Esophagus squamous epithelium (tissue), 5 donors: Measurements from ENCODE around the gene BRMS1L. TPM values are rescaled to one million over a fixed set of nuclear protein-coding genes. Genes with fewer than 3 reads are reported as not detected.

Experiments used
- DNase-seq: peaks from one replicate; lab custom pipeline; 2025; lab: John Stamatoyannopoulos, UW
- H3K27ac ChIP-seq, 4 donors: fragments of 200-600 bp; sonication (generic); one replicate each; pipeline ENCODE4 v1.5.1; 2016 to 2019; ENCODE audit warnings: mild to moderate bottlenecking in 1 of 4
- H3K27me3 ChIP-seq, 4 donors: fragments of 200-600 bp; sonication (generic); 1 replicate in 3 of 4; 2 replicates in 1 of 4; pipeline versions ENCODE4 v1.5.1 to v1.6.0; 2017 to 2021; ENCODE audit warnings: antibody characterized with exemption in 1 of 4
- H3K36me3 ChIP-seq, 3 donors: fragments of 200-600 bp; sonication (generic); one replicate each; pipeline ENCODE4 v1.5.1; 2016 to 2019
- H3K4me1 ChIP-seq, 3 donors: fragments of 200-600 bp; sonication (generic); one replicate each; pipeline ENCODE4 v1.5.1; 2017 to 2019
- H3K4me3 ChIP-seq, 4 donors: fragments of 200-600 bp; sonication (generic); 1 replicate in 3 of 4; 2 replicates in 1 of 4; pipeline ENCODE4 v1.5.1; 2016 to 2019; ENCODE audit warnings: mild to moderate bottlenecking in 2 of 4, moderate library complexity in 1 of 4
- H3K9me3 ChIP-seq, 3 donors: fragments of 200-600 bp; sonication (generic); one replicate each; pipeline ENCODE4 v1.5.1; 2016 to 2019
- POLR2A ChIP-seq, 4 donors: fragments of 450-650 bp; IDR thresholded peaks; one replicate each; pipeline ENCODE4 v1.6.1; 2017; ENCODE audit warnings: antibody characterized with exemption in 4 of 4, mild to moderate bottlenecking in 4 of 4, moderate library complexity in 3 of 4
- WGBS, 2 donors: methylation state at CpG; one replicate each; pipeline ENCODE4 v1.1.5; 2018; 5-methylcytosine and 5-hydroxymethylcytosine counted together
- intact Hi-C: fragments of 100-400 bp; cut with DNase I; formaldehyde crosslinking; loops from one replicate; pipeline ENCODE4 v1.15.0; 2022
- total RNA-seq, 4 donors: library from RNA; depleted of rRNA; stranded (reverse); fragments of >200 nt; gene quantifications; one replicate each; pipeline ENCODE4 v1.1.0, GENCODE V29; 2016
- TF ChIP-seq, protein P1 (sequence below), 6 experiments: fragments of 450-650 bp in 4 of 6; fragments of 200-600 bp in 2 of 6; sonication (generic) in 2 of 6; IDR thresholded peaks; one replicate each; pipeline ENCODE4 v1.5.1; 2016 to 2019; ENCODE audit warnings: antibody characterized with exemption in 6 of 6, mild to moderate bottlenecking in 4 of 6, moderate library complexity in 4 of 6
- donor health status: DM: yes; HTN: yes; CAD: no.

The BRMS1L gene
- total RNA-seq, 4 donors from 2014 or later, result 2.4 to 9.0 (median 5.3) TPM

DNA sequence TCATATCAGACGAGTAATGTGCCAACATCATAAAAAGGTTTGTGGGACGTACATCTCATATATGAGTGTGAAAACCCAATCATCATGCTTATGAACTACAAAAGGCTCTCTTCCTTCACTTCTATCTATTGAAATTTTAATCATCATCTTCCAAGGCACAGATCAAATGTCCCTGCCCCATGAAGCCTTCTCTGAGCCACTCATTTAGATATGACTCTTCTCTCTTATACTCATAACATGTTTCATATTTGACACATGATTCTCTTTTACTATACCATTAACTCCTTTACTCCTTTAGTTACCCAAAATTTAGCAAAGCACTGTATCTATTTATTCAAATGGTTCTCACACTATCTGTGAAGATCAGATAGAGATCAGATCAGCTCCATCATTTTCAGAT lies 39.3 kb upstream of the BRMS1L start:
- WGBS, 2 donors, result 81 to 86% methylated on average over 2 of the region's 2 CpGs
- Histone ChIP-seq H3K36me3 (no peaks in the 10 kb centered on the region), H3K4me3 (no peak overlapping the region), H3K27me3 (no peaks in the 10 kb centered on the region), H3K4me1 (no peaks in the 10 kb centered on the region), H3K9me3 (peaks cover 0 to 5% (median 0%) of the 10 kb centered on the region in 3 donors), H3K27ac (no peak overlapping the region)
- DNase-seq, result no peak
- intact Hi-C loops, result no loop called here
- no peak for TF ChIP-seq POLR2A (IDR thresholded peaks at IDR 0.05)
- TF ChIP-seq, protein P1, sequence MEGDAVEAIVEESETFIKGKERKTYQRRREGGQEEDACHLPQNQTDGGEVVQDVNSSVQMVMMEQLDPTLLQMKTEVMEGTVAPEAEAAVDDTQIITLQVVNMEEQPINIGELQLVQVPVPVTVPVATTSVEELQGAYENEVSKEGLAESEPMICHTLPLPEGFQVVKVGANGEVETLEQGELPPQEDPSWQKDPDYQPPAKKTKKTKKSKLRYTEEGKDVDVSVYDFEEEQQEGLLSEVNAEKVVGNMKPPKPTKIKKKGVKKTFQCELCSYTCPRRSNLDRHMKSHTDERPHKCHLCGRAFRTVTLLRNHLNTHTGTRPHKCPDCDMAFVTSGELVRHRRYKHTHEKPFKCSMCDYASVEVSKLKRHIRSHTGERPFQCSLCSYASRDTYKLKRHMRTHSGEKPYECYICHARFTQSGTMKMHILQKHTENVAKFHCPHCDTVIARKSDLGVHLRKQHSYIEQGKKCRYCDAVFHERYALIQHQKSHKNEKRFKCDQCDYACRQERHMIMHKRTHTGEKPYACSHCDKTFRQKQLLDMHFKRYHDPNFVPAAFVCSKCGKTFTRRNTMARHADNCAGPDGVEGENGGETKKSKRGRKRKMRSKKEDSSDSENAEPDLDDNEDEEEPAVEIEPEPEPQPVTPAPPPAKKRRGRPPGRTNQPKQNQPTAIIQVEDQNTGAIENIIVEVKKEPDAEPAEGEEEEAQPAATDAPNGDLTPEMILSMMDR (IDR thresholded peaks at IDR 0.05), result no peak

DNA sequence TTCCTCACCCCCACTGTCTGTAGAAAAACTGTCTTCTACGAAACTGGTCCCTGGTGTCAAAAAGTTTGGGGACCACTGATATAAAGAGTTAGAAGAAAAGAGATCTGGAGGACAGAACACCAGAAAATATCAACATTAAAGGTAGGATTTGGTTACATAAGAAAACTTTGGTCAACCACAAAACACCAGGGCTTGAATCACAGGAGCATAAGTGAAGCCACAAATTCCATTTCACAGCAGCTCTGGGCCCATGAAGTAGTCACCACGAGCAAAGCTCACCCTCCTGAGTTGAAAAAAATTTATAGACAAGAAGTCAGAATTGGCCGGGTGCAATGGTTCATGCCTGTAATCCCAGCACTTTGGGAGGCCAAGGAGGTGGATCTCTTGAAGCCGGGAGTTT lies 36.5 kb upstream of the BRMS1L start:
- Histone ChIP-seq H3K36me3 (no peaks in the 10 kb centered on the region), H3K4me3 (no peak overlapping the region), H3K27me3 (no peaks in the 10 kb centered on the region), H3K9me3 (no peaks in the 10 kb centered on the region), H3K4me1 (no peaks in the 10 kb centered on the region), H3K27ac (no peak overlapping the region)
- intact Hi-C loops, result no loop called here
- no peak for DNase-seq
- no peak for TF ChIP-seq POLR2A (IDR thresholded peaks at IDR 0.05)
- TF ChIP-seq, protein P1 (IDR thresholded peaks at IDR 0.05), result no peak
- 88% methylated on average over 4 of the region's 4 CpGs for WGBS, 2 donors

DNA sequence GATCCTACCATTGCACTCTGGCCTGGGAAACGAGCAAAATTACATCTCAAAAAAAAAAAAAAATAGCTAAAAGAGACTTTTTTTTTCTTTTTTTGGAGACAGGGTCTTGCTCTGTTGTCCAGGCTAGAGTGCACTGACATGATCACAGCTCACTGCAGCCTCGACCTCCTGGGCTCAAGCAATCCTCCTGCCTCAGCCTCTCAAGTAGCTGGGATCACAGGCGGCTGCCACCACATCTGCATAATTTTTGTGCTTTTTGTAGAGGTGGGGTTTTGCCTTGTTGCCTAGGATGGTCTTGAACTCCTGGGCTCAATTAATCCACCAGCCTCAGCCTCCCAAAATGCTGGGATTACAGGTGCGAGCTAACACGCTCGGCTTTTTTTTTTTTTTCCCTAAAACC lies 28.3 kb upstream of the BRMS1L start:
- Histone ChIP-seq H3K4me1 (peaks cover 0 to 13% (median 1%) of the 10 kb centered on the region in 3 donors), H3K27ac (no peak overlapping the region), H3K4me3 (no peak overlapping the region), H3K27me3 (no peaks in the 10 kb centered on the region), H3K36me3 (peaks cover 0 to 5% (median 0%) of the 10 kb centered on the region in 3 donors), H3K9me3 (no peaks in the 10 kb centered on the region)
- intact Hi-C loops, result no loop called here
- 77 to 81% methylated on average over 6 of the region's 6 CpGs for WGBS, 2 donors
- TF ChIP-seq POLR2A (IDR thresholded peaks at IDR 0.05), result no peak
- TF ChIP-seq, protein P1 (IDR thresholded peaks at IDR 0.05), result no peak
- no peak for DNase-seq

DNA sequence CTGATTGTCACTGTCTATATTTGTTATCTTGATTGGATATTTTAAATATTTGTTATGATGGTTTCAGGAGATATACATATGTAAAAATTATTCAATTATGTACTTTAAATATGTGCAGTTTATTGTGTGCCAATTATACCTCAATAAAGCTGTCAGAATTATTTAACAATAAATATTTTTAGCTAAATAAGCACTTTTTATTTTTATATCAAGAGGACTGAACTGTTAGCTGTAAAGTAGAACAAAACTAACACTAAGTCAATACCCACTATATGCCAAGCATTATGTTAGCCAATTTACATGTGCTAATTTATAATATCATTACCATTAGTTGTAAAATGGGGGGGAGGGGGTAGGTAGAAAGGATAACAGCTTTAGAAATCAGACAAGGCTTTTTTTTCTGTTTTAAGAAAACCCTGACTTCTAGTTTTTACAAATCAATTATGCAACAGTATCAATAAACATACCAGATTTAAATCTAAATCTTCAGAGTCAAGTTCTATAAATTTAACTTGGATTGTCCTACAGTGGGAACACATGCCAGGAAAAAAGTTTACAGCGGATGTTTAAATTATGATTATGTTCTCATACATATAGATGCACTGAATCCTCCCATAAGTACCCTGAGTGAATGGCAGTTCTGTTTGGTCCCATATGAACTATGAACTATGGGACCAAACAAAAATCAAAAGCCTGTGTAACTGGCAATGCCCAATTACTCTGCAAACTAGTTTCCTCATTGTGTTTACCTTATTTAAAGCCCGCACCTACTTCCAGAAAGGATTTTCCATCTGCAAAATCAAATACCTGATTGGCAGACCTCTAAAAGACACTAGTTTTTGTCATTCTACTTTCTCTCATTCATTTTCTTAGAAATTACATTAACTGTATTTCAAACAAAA lies 19.9 kb upstream of the BRMS1L start:
- intact Hi-C loops, result no loop called here
- no peaks in the 10 kb centered on the region for H3K9me3 ChIP-seq
- TF ChIP-seq, protein P1 (IDR thresholded peaks at IDR 0.05), result no peak
- no peak for TF ChIP-seq POLR2A (IDR thresholded peaks at IDR 0.05)
- no peak for DNase-seq
- peaks cover 9 to 51% (median 18%) of the 10 kb centered on the region in 3 donors for H3K4me1 ChIP-seq
- WGBS, 2 donors, result 72 to 76% methylated on average over 2 of the region's 2 CpGs
- peaks cover 0 to 11% (median 0%) of the 10 kb centered on the region in 3 donors for H3K36me3 ChIP-seq
- H3K4me3 ChIP-seq, result peak overlapping the region in 1 of 4 donors; percentile 5
- H3K27me3 ChIP-seq, result no peaks in the 10 kb centered on the region
- peak overlapping the region in 1 of 4 donors; percentile 97 for H3K27ac ChIP-seq
